ENCODE measurements around the gene CPSF4.

DNA sequence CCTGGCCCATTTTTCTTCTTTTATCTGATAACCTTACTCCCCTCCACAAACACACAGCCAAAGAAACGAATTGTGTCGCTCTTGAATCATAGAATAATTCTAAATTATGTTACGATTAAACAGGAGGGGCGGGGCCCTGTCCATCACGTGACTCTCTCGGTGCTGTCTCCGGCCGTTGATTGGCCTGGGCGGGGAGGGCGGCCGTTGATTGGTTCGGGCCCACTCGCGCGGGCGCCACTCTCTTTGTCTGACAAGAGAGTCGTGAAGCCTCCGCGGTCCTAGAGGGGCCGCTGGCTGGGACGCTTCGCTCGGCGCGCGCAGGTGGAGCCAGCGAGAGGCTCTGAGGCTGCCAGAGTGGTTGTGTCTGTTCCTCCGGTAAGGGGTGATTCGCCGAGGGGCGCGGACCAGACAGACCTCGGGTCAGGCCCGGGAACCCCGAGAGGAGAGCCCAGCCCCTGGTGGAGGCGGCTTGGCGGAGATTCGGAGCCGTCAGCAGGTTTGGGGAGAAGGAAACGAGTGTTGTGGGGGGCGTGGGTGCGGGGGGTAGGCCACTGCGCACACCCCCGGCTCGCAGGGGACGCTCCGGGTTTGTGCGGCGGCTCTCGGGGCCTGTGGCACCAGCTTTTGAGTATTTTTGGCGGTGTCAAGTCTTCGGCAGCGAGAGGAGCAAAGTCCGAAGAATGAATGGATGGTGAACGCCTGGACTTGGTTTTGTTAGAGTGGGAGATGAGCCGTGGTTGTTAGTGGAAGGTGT is 34.0 kb downstream of the CPSF4 start, which contains the start of gene ZNF789:
- TF ChIP-seq NFRKB (IDR thresholded peaks at IDR 0.05) (no peak), SP1 (IDR thresholded peaks at IDR 0.05) (no peak), FOXK2 (IDR thresholded peaks at IDR 0.05) (no peak)
